ENCODE data around the gene LYZL6.

DNA sequence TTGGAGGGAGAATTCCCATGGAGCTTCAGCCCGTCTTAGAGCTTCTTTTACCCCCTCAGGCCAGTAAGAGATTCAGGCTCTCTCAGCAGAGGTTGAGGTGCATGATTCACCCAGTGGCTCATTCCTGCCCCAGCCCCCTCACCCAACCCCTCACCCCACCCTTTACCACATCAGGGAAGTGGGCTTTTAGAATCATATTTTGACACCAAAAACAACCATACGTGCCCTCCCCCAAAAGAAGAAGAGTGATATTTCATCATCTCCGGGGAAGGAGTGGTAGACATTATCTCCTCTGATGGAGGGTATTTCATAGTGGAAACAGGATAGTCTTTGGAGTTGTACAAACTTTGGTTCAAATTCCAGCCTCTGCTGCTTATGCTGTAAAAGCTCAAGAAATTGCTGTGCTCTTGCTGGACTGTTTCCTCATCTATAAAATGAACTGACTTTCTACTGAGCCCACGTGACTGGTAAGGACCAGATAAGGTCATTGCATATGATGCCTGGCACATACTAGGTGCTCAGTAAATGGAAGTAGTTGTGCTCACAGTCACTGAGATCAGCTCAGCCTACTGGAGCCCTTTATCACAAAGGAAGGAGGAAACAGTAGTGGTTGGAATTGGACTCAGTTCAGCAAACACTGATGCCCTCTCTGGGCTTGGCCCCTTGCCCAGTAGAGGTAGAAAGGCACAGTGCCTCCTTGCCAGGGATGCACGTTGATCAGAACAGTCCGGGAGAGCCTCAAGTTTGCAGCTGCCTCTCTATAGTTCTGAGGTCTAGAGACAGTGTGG, 45.0 kb downstream of the LYZL6 start:
- TF ChIP-seq, protein P1, sequence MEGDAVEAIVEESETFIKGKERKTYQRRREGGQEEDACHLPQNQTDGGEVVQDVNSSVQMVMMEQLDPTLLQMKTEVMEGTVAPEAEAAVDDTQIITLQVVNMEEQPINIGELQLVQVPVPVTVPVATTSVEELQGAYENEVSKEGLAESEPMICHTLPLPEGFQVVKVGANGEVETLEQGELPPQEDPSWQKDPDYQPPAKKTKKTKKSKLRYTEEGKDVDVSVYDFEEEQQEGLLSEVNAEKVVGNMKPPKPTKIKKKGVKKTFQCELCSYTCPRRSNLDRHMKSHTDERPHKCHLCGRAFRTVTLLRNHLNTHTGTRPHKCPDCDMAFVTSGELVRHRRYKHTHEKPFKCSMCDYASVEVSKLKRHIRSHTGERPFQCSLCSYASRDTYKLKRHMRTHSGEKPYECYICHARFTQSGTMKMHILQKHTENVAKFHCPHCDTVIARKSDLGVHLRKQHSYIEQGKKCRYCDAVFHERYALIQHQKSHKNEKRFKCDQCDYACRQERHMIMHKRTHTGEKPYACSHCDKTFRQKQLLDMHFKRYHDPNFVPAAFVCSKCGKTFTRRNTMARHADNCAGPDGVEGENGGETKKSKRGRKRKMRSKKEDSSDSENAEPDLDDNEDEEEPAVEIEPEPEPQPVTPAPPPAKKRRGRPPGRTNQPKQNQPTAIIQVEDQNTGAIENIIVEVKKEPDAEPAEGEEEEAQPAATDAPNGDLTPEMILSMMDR (IDR thresholded peaks at IDR 0.05): no peak
- no peak for TF ChIP-seq EP300 (IDR thresholded peaks at IDR 0.05)

Measured in tibial nerve (tissue), 4 donors.